HG03378 (cell line): ENCODE results near the gene DENND1A.
"Not testable (repeated sequence)": the region's sequence is repeated elsewhere in the genome, so short reads cannot be mapped to it uniquely, and the experiment has no call there.

ENCODE experiments used
- ATAC-seq: cut with Tn5 transposase; IDR thresholded peaks from one replicate; pipeline ENCODE4 v1.9.1; 2021; ENCODE audit warnings: mild to moderate bottlenecking, moderate library complexity; ENCODE audit not compliant: unreplicated experiment

Gene DENND1A

DNA sequence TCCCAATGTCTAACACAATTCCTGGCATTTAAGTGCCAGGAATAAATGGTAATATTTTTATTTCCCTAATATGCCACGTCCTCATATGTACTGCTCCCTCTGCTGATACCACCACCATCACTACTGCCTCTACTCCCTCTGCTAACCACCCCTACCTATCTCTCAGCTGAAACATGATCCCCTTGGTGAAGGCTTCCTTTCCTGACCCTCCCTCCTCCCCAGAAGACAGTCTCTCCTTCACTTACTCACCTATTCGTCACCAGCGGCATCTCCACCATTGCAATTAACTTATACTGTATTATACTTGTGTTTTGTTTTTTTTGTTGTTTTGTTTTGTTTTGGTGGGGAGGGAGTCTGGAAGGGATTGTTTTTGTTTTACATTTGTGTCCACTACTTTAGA lies 4.8 kb downstream of the DENND1A start:
- no peak for ATAC-seq

DNA sequence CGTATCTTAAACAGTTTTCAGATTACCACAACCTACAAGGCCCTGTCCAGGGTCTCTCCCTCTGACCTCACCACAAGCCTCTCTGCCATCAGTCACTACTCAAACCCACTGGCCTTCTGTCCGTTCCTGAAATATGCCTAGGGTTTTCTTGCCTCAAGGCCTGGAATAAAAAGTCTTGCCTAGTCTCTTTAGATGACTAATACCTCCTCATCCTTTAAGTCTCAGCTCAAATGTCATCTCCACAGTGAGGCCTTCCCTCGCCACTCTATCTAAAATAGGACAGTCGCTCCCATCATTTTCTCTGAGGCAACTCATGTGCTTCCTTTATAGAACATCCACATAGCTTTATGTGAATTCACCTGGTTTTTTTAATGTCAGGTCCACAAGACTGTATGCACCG lies 5.2 kb downstream of the DENND1A start:
- no peak for ATAC-seq

- no peak for ATAC-seq
Measured at GRCh38 chr9:123923884-123924283, 6.0 kb downstream of the DENND1A start.

DNA sequence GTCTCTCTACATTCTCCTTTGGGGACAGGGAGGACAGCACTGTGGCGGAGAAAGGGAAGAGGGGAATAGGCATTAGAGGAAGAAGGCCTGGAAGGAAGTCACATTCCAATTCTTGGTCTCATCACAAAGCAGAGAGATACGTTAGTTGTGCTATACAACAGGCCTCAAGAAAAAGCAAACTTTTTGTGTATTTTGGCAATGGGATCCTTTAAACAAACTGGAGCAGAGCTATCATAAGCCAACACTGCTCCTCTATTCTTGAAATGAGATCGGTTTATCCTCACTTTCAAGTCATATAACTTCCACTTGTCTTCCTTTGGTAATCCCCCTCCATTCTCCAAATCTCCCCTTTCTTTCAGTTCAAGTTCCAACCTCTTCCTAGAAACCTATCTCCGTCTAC lies 6.5 kb downstream of the DENND1A start:
- ATAC-seq, result no peak

DNA sequence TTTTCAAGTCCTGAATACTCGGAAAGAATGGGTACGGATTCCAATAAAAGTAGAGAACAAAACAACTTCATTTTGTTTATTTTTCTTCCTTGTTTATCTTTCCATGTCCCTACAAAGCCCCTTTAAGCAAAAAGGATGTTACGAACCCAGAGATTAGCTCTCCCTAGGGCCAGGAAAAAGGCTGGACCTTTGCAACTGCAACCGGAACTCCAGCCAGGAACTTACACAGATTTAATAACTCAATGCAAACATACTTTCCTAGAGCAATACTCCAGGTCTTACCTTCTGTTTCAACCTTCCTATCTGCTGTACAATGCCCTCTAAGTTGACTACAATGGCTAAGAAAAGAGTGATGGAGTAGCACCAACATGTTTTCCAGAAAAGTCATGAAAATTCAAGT lies 7.0 kb downstream of the DENND1A start:
- ATAC-seq, result no peak

- ATAC-seq, result no peak
Measured at GRCh38 chr9:123922431-123922830, 7.5 kb downstream of the DENND1A start.

GRCh38 chr9:123914517-123915196 lies 15.3 kb downstream of the DENND1A start:
- no peak for ATAC-seq

DNA sequence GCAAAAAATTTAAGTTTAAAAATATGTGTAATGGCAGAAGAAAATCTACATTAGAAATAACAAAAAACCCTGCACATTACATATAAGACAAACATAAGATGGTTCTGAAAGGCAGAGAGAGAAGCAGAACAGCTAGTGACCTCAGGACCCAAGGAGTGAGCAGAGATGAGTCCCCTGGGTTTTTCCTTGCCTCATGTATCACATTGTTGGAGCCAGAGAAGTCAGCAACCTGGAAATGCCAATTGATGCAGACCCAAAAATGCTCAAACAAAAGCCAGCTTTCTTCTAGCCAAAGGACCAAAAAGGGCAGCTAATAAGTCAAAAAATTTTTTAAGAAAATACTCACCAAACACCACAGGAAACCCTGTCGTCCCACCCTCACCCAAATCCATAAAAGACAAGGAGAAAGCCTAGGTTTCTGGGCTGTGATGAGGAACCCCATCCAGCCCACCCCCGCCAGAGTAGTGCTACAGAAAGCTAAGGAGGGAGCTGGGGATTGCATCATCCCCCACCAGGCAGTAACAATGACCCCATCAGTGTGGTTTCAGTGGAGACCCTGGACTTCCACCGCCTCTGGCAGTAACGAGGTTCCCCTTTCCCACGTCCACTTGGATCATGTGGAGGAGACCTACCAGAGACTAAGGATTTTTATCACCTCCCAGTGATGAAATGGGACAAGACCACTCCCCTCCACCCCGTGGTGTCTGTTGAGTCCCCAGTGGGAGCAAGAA lies 17.6 kb downstream of the DENND1A start:
- ATAC-seq, result no peak

DNA sequence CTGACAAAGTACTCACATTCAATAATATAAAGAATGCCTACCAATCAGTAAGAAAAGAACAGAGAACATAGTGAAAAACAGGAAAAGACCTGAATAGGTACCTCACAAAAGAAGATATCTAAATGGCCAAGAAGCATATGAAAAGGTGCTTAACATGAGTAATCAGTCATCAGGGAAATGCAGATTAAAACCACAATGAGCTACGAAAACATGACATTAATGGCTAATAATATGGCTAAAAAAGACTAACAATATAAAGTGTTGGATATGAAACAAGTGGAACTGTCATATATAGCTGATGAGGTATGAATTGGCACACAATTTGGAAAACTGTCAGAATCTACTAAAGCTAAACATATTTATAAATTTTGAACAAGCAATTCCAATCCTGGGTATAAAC lies 18.9 kb downstream of the DENND1A start:
- no peak for ATAC-seq

DNA sequence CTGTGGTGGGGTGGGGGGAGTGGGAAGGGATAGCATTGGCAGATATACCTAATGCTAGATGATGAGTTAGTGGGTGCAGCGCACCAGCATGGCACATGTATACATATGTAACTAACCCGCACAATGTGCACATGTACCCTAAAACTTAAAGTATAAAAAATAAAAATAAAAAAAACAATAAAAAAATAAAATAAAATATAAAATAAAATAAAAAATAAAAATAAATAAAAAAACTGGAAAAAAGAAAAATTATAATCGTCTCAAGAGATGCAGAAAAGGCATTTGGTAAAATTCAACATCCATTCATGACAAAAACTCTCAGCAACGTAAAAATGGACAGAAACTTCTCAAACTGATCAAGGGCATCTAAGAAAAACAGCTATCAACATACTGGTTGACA lies 20.7 kb downstream of the DENND1A start:
- not testable (repeated sequence) for ATAC-seq

DNA sequence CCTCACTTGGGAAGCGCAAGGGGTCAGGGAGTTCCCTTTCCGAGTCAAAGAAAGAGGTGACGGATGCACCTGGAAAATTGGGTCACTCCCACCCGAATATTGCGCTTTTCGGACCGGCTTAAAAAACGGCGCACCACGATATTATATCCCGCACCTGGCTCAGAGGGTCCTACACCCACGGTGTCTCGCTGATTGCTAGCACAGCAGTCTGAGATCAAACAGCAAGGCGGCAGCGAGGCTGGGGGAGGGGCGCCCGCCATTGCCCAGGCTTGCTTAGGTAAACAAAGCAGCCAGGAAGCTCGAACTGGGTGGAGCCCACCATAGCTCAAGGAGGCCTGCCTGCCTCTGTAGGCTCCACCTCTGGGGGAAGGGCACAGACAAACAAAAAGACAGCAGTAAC lies 26.4 kb downstream of the DENND1A start:
- ATAC-seq, result not testable (repeated sequence)

DNA sequence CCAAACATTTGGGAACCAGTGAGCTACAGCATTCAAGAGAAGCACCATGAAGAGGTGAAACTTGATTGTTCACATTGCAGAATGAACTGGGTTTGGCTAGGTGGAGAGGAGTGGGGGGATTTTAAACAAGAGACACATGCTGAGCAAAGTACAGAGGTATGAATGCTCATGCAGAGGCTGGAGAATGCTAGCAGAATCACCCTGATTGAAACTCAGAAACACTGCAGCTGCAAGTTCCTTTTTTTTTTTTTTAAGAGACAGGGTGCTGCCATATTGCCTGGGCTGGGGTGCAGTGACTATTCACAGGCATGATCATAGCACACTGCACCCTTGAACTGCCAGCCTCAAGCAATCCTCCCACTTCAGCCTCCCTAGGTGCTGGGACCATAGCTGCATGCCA lies 35.1 kb downstream of the DENND1A start:
- ATAC-seq, result no peak

DNA sequence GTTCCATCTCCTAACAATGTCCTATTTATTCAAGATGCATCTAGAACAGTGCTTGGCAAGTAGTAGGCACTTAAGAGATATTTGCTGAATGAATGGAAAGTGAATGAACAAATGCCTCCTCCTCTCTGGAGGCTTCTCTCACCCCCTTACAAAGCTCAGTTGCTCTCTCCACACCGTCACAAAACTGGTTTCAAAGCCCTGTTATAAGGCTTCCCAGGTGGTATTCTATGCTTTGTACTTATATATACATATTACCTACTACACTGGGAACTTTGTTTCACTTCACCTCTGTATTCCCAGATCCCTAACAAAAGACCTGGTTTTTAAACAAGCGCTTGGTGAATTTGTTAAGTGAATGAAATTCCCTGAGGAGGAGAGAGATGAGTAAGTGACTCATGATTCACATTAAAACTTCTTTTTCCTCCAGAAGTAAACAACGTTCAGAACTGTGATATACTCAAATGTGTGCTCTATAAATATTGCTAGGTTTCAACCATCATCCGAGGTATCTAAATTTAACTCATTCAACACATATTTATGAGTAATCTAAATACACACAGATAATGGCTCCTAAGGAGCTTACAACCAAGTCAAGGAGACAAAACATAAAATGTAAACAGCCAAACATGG lies 36.0 kb downstream of the DENND1A start:
- no peak for ATAC-seq

DNA sequence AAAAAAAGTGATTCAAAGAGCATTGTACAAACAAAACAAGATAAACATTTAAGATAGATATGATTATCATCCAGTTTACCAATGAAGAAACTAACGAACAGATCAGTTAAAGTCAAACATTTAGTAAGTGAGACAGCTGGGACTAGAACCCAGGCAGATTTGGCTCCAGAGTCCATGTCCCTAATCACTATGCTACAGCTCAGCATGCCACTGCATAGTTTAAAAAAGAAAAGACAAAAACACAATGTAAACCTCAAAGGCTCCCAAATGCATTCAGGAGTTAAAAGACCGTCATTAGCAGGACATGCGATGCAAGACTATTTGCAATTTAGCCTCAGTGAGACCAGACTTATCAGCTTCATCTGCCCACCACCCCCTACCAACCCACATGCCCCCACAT lies 36.8 kb downstream of the DENND1A start:
- ATAC-seq, result no peak

GRCh38 chr9:123887837-123888236 lies 42.1 kb downstream of the DENND1A start:
- no peak for ATAC-seq

- ATAC-seq, result not testable (repeated sequence)
Measured at GRCh38 chr9:123885834-123886233, 44.1 kb downstream of the DENND1A start.

DNA sequence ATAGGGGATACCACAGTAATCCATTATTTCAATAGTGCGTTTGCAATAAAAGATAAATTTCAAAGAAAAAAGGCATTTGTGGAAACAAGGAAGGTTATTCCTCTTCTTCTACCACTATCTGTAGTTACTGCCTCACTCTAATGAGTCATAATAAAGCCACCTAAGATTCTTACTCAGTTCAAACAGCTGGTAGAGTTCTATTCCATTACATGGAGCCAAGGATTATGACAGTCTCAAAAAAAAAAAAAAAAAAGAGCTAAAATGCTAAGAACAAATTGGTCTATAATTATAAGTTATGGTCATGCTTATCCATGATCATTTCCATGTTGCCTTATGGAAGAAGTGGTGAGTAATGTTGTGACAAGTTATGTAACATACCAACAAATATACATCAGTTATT lies 46.3 kb downstream of the DENND1A start:
- ATAC-seq, result no peak

DNA sequence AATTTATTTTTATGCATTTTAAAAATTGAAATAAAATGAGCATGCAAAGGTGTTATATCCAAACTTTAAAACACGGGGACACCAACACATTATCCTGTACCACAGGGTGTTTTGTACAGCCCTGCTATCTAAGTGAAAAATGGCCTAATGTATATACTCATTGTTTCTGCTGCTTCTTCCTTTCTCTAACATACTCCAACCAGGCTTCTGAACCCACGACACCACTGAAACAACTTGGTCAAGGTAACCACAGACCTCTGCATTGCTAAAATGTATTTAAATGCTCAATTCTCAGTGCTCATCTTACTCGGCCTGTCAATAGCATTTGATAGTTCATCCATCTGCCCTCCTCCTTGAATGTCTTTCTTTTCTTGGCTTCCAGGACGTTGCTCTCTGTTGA lies 48.3 kb downstream of the DENND1A start:
- no peak for ATAC-seq

DNA sequence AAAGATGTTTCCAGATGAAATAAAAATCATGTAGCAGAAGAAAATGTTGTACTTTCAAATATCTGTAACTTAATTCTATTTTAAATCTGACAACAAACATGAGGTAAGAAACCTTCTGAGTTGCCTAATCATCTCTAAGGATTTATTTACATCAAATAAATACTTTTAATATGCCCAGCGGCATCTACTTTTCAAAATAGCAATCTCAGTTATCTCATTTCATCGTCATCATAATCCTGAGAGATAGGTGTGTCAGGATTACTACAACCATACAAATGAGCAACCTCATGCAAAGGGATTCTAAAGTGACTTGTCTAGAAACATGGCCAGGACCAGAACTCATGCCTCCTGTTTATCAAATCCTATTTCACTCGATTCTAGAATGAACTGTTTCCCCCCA lies 49.5 kb downstream of the DENND1A start:
- ATAC-seq, result no peak

GRCh38 chr9:123876750-123877149 lies 53.2 kb downstream of the DENND1A start:
- ATAC-seq, result no peak

DNA sequence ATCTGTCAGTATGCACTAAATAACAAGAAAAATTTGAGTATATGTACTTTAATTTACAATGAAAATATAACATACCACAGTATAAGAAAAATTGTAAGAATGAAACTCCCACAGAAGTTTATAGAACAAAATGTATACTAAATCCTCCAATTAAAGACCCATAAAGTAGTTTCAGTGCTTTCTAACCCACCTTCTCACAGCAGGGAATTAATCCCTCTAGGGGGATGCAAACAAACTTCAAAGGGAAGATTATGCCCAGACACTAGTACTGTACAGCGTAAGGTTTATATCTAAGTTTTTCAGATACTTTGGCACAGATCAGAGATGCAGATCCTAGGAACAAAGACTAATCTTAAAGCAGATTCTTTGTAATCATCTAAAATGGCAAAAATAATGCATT lies 57.2 kb downstream of the DENND1A start:
- ATAC-seq, result no peak

DNA sequence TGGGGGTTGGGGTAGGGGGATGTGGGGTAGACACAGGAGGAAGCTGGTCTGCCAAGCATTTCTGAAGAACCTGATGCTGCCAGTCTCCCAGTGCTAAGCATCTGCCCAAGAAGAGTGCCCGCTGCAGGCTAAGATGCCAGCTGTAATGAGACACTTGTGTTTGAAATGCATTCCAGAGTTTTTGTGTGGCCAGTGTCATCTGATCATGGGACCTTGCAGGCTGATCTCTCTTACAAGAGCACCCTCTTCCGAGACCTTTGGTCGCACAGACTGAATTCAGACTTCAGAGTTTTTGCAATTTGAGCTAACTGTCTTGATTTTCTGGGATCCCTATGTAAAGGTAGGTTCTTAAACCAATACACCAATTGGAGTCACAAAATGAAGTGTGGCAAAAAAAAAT lies 58.1 kb downstream of the DENND1A start:
- no peak for ATAC-seq
